ENCODE measurements around the gene PIAS4.

GRCh38 chr19:4016486-4016885 lies 8.9 kb downstream of the PIAS4 start:
- no peak for TF ChIP-seq CTCF (IDR thresholded peaks at IDR 0.05)
- TF ChIP-seq POLR2AphosphoS5 (IDR thresholded peaks at IDR 0.05), result no peak
- no peak for TF ChIP-seq EP300 (IDR thresholded peaks at IDR 0.05)
- no peak for TF ChIP-seq POLR2A (IDR thresholded peaks at IDR 0.05)
